Measurements from ENCODE around the gene RBBP4. TPM values are rescaled to one million over a fixed set of nuclear protein-coding genes. Genes with fewer than 3 reads are reported as not detected.

The RBBP4 gene
- total RNA-seq, 1 donor from 2014 or later = 492 TPM

GRCh38 chr1:32724678-32725614 lies 73.9 kb downstream of the RBBP4 start:
- DNase-seq (ENCODE audit: low read depth, low spot score) = no peak
- peaks cover 19% of the 10 kb centered on the region for H3K4me1 Mint-ChIP-seq
- no peaks in the 10 kb centered on the region for H3K9me3 Mint-ChIP-seq
- no peak overlapping the region for H3K27ac Mint-ChIP-seq (ENCODE audit: unreplicated experiment)
- H3K4me3 Mint-ChIP-seq = no peak overlapping the region
- no peaks in the 10 kb centered on the region for H3K27me3 Mint-ChIP-seq (ENCODE audit: low read depth)
- TF ChIP-seq CTCF (conservative IDR thresholded peaks at IDR 0.05) = no peak
- no peaks in the 10 kb centered on the region for H3K36me3 Mint-ChIP-seq (ENCODE audit: low read depth)

DNA sequence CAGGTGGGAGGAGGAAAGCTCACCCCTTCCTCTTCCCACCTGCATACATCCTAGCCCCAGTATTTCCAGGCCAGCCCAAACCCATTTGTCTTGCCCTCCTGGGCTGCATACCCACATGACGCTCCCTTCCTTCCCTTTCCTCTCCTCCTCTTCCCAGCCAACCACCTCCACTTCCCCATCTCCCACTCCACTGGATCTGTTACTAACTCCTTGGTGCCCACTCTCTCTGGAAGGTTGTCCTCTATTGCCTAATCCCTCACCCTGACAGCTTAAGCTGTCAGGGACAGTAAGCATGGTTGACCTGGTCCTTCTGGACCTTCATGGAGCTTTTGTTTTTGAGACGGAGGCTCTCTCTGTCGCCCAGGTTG lies 74.6 kb downstream of the RBBP4 start:
- no peak for TF ChIP-seq CTCF (conservative IDR thresholded peaks at IDR 0.05)
- no peaks in the 10 kb centered on the region for H3K27me3 Mint-ChIP-seq (ENCODE audit: low read depth)
- peaks cover 19% of the 10 kb centered on the region for H3K4me1 Mint-ChIP-seq
- no peak overlapping the region for H3K4me3 Mint-ChIP-seq
- H3K9me3 Mint-ChIP-seq = no peaks in the 10 kb centered on the region
- H3K36me3 Mint-ChIP-seq (ENCODE audit: low read depth) = no peaks in the 10 kb centered on the region
- no peak overlapping the region for H3K27ac Mint-ChIP-seq (ENCODE audit: unreplicated experiment)
- no peak for DNase-seq (ENCODE audit: low read depth, low spot score)

GRCh38 chr1:32727876-32728275 lies 76.9 kb downstream of the RBBP4 start:
- H3K27ac Mint-ChIP-seq (ENCODE audit: unreplicated experiment) = no peak overlapping the region
- no peaks in the 10 kb centered on the region for H3K9me3 Mint-ChIP-seq
- no peak for DNase-seq (ENCODE audit: low read depth, low spot score)
- peaks cover 24% of the 10 kb centered on the region for H3K4me1 Mint-ChIP-seq
- no peaks in the 10 kb centered on the region for H3K27me3 Mint-ChIP-seq (ENCODE audit: low read depth)
- TF ChIP-seq CTCF (conservative IDR thresholded peaks at IDR 0.05) = no peak
- H3K36me3 Mint-ChIP-seq (ENCODE audit: low read depth) = no peaks in the 10 kb centered on the region
- no peak overlapping the region for H3K4me3 Mint-ChIP-seq

DNA sequence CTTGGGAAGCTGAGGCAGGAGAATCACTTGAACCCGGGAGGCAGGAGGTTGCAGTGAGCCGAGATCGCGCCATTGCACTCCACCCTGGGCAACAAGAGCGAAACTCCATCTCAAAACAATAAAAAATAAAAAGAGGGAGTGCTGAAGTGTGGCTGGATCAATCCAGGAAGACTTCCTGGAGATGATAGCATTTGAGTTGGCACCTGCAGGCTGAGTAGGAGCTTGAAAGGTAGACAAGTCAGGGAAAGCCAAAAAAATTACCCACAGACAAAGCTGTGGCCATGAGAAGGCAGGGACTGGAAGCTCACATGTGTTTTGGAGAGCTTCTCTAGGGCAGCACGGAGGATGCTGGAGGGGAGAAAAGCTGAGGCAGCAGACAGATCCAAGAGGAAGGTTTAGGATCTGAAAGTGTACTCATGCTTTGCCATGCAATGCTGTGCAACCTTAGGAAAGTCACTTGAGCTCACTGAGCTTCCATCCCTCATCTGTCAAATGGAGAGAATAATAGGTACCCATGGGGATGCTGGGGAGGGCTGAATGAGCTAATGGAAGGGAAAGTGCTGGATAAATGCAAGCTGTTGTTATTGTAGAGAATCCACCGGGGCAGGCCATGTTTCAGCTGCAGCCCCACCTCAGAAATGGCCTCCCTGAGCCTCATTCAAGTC lies 77.5 kb downstream of the RBBP4 start:
- Mint-ChIP-seq H3K9me3 (no peaks in the 10 kb centered on the region), H3K36me3 (ENCODE audit: low read depth) (no peaks in the 10 kb centered on the region)
- no peak for TF ChIP-seq CTCF (conservative IDR thresholded peaks at IDR 0.05)

DNA sequence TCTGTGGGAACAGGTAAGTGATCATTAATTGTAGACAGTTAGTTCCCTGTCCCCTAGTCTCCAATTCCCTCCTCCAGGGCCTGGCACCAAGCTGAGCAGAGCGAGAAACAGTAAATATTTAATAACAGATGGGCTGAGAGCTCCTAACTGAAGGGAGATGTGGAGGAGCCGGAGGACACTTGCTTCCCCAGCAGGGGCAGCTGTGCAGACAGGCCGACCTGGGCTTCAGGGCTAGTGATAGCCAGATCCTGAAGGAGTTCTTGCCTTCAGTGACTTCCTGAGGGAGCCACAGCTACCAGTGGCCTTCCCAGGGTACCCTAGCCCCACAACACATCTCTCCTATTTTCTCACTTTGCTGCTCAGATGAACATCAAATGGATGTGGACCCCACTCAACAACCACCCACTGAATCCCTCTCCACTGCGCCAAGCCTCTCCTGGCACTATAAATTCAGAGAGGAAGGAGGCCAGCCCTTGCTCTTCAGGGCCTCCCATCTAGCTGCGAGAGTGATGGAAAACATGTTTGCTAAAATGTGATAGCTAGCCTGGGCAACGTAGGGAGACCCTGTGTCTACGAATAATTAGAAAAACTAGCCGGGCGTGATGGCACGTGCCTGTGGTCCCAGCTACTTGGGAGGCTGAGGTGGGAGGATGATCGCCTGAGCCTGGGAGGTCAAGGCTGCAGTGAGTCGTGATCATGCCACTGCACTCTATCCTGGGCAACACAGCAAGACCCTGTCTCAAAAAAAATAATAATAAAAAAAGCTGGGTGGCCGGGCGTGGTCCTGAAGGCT lies 78.4 kb downstream of the RBBP4 start:
- Mint-ChIP-seq H3K36me3 (ENCODE audit: low read depth) (no peaks in the 10 kb centered on the region), H3K4me3 (no peak overlapping the region), H3K27ac (ENCODE audit: unreplicated experiment) (no peak overlapping the region), H3K4me1 (peaks cover 34% of the 10 kb centered on the region), H3K9me3 (no peaks in the 10 kb centered on the region), H3K27me3 (ENCODE audit: low read depth) (no peaks in the 10 kb centered on the region)
- DNase-seq (ENCODE audit: low read depth, low spot score) = no peak
- TF ChIP-seq CTCF (conservative IDR thresholded peaks at IDR 0.05) = no peak

More for the DNA sequence above, 77.5 kb downstream of the RBBP4 start:
- H3K4me1 Mint-ChIP-seq = peaks cover 27% of the 10 kb centered on the region
- DNase-seq (ENCODE audit: low read depth, low spot score) = no peak
- H3K27ac Mint-ChIP-seq (ENCODE audit: unreplicated experiment) = no peak overlapping the region
- no peaks in the 10 kb centered on the region for H3K27me3 Mint-ChIP-seq (ENCODE audit: low read depth)
- H3K4me3 Mint-ChIP-seq = no peak overlapping the region
